ENCODE results near the gene TSSK1B.

- no peak for TF ChIP-seq CTCF (conservative IDR thresholded peaks at IDR 0.05; ENCODE audit: low read depth, low read length)
- no peak for TF ChIP-seq EZH2 (IDR thresholded peaks at IDR 0.05; ENCODE audit: low read length, unreplicated experiment)
- TF ChIP-seq EZH2phosphoT487 (IDR thresholded peaks at IDR 0.05; ENCODE audit: borderline replicate concordance, low read length): no peak
Observed at GRCh38 chr5:113448252-113448651, 13.5 kb upstream of the TSSK1B start.

Data from PC-3 (cell line).